Breast epithelium (tissue), 3 donors: ENCODE results near the gene DCLRE1C.

Experiments used
- CTCF ChIP-seq, 3 donors: fragments of 450-650 bp; IDR thresholded peaks; one replicate each; pipeline ENCODE4 v1.5.1; 2016 to 2017; ENCODE audit warnings: antibody characterized with exemption in 3 of 3, mild to moderate bottlenecking in 3 of 3, moderate library complexity in 3 of 3
- POLR2A ChIP-seq: fragments of 450-650 bp; IDR thresholded peaks from one replicate; pipeline ENCODE4 v1.6.1; 2016; ENCODE audit warnings: antibody characterized with exemption, mild to moderate bottlenecking, moderate library complexity

GRCh38 chr10:14917827-14918226 lies 36.1 kb downstream of the DCLRE1C start:
- no peak for TF ChIP-seq CTCF (IDR thresholded peaks at IDR 0.05)
- TF ChIP-seq POLR2A, result no peak
